Astrocyte (in vitro differentiated cells and primary cell): ENCODE data around the gene HERPUD1.

Experiments
- CTCF ChIP-seq: IDR thresholded peaks from 2 replicates; pipeline ENCODE4 v1.5.1; 2011; ENCODE audit warnings: low read depth, mild to moderate bottlenecking, inconsistent platforms, low read length, moderate library complexity; ENCODE audit not compliant: insufficient read depth
- EZH2 ChIP-seq: IDR thresholded peaks from 2 replicates; pipeline ENCODE4 v1.6.1; 2012; ENCODE audit warnings: mild to moderate bottlenecking, low read length, inconsistent platforms; ENCODE audit not compliant: insufficient read depth

GRCh38 chr16:56980792-56981724 is 49.1 kb downstream of the HERPUD1 start:
- no peak for TF ChIP-seq CTCF
- TF ChIP-seq EZH2, result no peak
